HG02970 (cell line): ENCODE results near the gene NCOA6.

Experiments
- ATAC-seq: cut with Tn5 transposase; IDR thresholded peaks from one replicate; pipeline ENCODE4 v1.9.1; 2021; ENCODE audit warnings: mild to moderate bottlenecking, moderate library complexity, moderate number of reproducible peaks; ENCODE audit not compliant: unreplicated experiment, low FRiP score

NCOA6 gene

GRCh38 chr20:34825530-34826362, at the start of gene NCOA6:
TSS of gene NCOA6 (minus strand) at chr20:34825651. CDS start at chr20:34782355, 43,296 bp downstream.
- peak; percentile 48 for ATAC-seq

GRCh38 chr20:34874094-34874654, 48.7 kb upstream of the NCOA6 start:
- no peak for ATAC-seq

GRCh38 chr20:34873583-34874093, 48.2 kb upstream of the NCOA6 start:
- ATAC-seq = no peak

GRCh38 chr20:34872622-34873224, 47.3 kb upstream of the NCOA6 start, which contains the start of gene GGT7:
TSS of gene GGT7 (minus strand) at chr20:34872856. CDS start at chr20:34872815, 41 bp downstream.
- peak; percentile 39 for ATAC-seq

- no peak for ATAC-seq
These were observed 46.6 kb upstream of the NCOA6 start for GRCh38 chr20:34871966-34872621.

GRCh38 chr20:34871320-34871926, 46.0 kb upstream of the NCOA6 start:
- ATAC-seq = no peak

- ATAC-seq = no peak
These were observed 38.8 kb upstream of the NCOA6 start for GRCh38 chr20:34864216-34864615.

GRCh38 chr20:34863421-34863965, 38.0 kb upstream of the NCOA6 start:
- no peak for ATAC-seq

- no peak for ATAC-seq
These were observed 37.3 kb upstream of the NCOA6 start for GRCh38 chr20:34862724-34863123.

GRCh38 chr20:34861386-34862084, 36.1 kb upstream of the NCOA6 start:
- no peak for ATAC-seq

GRCh38 chr20:34859826-34860545, 34.5 kb upstream of the NCOA6 start:
- no peak for ATAC-seq

GRCh38 chr20:34859367-34859766, 33.9 kb upstream of the NCOA6 start:
- ATAC-seq = no peak

GRCh38 chr20:34852298-34852697, 26.8 kb upstream of the NCOA6 start:
- no peak for ATAC-seq

GRCh38 chr20:34850969-34851368, 25.5 kb upstream of the NCOA6 start:
- ATAC-seq = no peak

- no peak for ATAC-seq
These were observed 24.3 kb upstream of the NCOA6 start for GRCh38 chr20:34849778-34850177.

- ATAC-seq = no peak
These were observed 23.1 kb upstream of the NCOA6 start for GRCh38 chr20:34848597-34848996.

GRCh38 chr20:34843421-34843820, 18.0 kb upstream of the NCOA6 start:
- no peak for ATAC-seq

- no peak for ATAC-seq
These were observed 16.7 kb upstream of the NCOA6 start for GRCh38 chr20:34842143-34842542.

- no peak for ATAC-seq
These were observed 9.0 kb upstream of the NCOA6 start for GRCh38 chr20:34834459-34834893.
